Measurements from ENCODE around the gene TPM2.
"Not testable (repeated sequence)": the region's sequence is repeated elsewhere in the genome, so short reads cannot be mapped to it uniquely, and the experiment has no call there.

Gene TPM2

GRCh38 chr9:35651956-35652828 is 37.5 kb downstream of the TPM2 start:
- DNase-seq, result no peak

- no peak for DNase-seq
Observed at GRCh38 chr9:35650341-35651158, 39.2 kb downstream of the TPM2 start, which contains the start of gene SIT1. Gene SIT1 (minus strand): TSS chr9:35650931. CDS start chr9:35650853, 78 bp downstream.

GRCh38 chr9:35649431-35650340 is 40.0 kb downstream of the TPM2 start:
- peak; percentile 39 for DNase-seq

- peak; percentile 93 for DNase-seq
Observed at GRCh38 chr9:35646533-35647265, 43.0 kb downstream of the TPM2 start.

- DNase-seq, result peak; percentile 24
Observed at GRCh38 chr9:35646153-35646532, 43.6 kb downstream of the TPM2 start.

GRCh38 chr9:35645736-35646135 is 44.0 kb downstream of the TPM2 start:
- not testable (repeated sequence) for DNase-seq

GRCh38 chr9:35643046-35643445 is 46.7 kb downstream of the TPM2 start:
- no peak for DNase-seq

GRCh38 chr9:35641478-35641877 is 48.2 kb downstream of the TPM2 start:
- not testable (repeated sequence) for DNase-seq

- DNase-seq, result not testable (repeated sequence)
Observed at GRCh38 chr9:35640431-35640830, 49.3 kb downstream of the TPM2 start.

GRCh38 chr9:35639631-35640030 is 50.1 kb downstream of the TPM2 start:
- no peak for DNase-seq

GRCh38 chr9:35639225-35639624 is 50.5 kb downstream of the TPM2 start:
- DNase-seq, result not testable (repeated sequence)

- not testable (repeated sequence) for DNase-seq
Observed at GRCh38 chr9:35638751-35639150, 51.0 kb downstream of the TPM2 start.

- not testable (repeated sequence) for DNase-seq
Observed at GRCh38 chr9:35637427-35637955, 52.2 kb downstream of the TPM2 start.

- DNase-seq, result not testable (repeated sequence)
Observed at GRCh38 chr9:35636877-35637246, 52.9 kb downstream of the TPM2 start.

GRCh38 chr9:35636135-35636876 is 53.4 kb downstream of the TPM2 start:
- DNase-seq, result no peak

- no peak for DNase-seq
Observed at GRCh38 chr9:35635730-35636129, 54.0 kb downstream of the TPM2 start.

All from GDM1 (cell line).